ENCODE measurements around the gene TNFSF4. TPM values are rescaled to one million over a fixed set of nuclear protein-coding genes. Genes with fewer than 3 reads are reported as not detected.

TNFSF4 gene
- total and polyA plus RNA-seq, 2 of the 13 experiments (the other 11 are each of a cell fraction or from before 2014, with no cell fraction given): 2.4 to 7.9 TPM

- TF ChIP-seq ZBTB37 (CRISPR knock-in tag; IDR thresholded peaks at IDR 0.05) (peak; percentile 74; the same call in 1 of the 2 replicates), FOXK1 (CRISPR knock-in tag; IDR thresholded peaks at IDR 0.05; ENCODE audit: borderline replicate concordance, low read depth) (peak; percentile 63; the same call in 1 of the 2 replicates), ZNF382 (CRISPR knock-in tag; IDR thresholded peaks at IDR 0.05; ENCODE audit: borderline replicate concordance) (no peak), HOXD1 (CRISPR knock-in tag; IDR thresholded peaks at IDR 0.05) (no peak), HMGXB4 (CRISPR knock-in tag; IDR thresholded peaks at IDR 0.05; ENCODE audit: borderline replicate concordance in 1 of 2, low read depth in 1 of 2) (peak; percentile 3 to 52; a peak in 1 of 4 replicates), ZNF710 (CRISPR knock-in tag; IDR thresholded peaks at IDR 0.05; ENCODE audit: borderline replicate concordance) (peak; percentile 63; the same call in 1 of the 2 replicates), ZNF33B (CRISPR knock-in tag; IDR thresholded peaks at IDR 0.05) (no peak), HOMEZ (CRISPR knock-in tag; IDR thresholded peaks at IDR 0.05; ENCODE audit: low read depth) (peak; percentile 86), IRF1 (CRISPR knock-in tag; IDR thresholded peaks at IDR 0.05; ENCODE audit: low read depth) (no peak), GMEB1 (CRISPR knock-in tag; IDR thresholded peaks at IDR 0.05; ENCODE audit: borderline replicate concordance) (no peak; the same call in 1 of the 2 replicates), ZNF589 (CRISPR knock-in tag; conservative IDR thresholded peaks at IDR 0.05) (no peak), ZNF367 (CRISPR knock-in tag; IDR thresholded peaks at IDR 0.05; ENCODE audit: borderline replicate concordance) (no peak)
Measured at GRCh38 chr1:173205146-173206051, 1.7 kb downstream of the TNFSF4 start (continued).

All from HepG2 (cell line).